Peyer's patch (tissue), 4 donors: Measurements from ENCODE around the gene UTY. TPM values are rescaled to one million over a fixed set of nuclear protein-coding genes. Genes with fewer than 3 reads are reported as not detected.

Source experiments
- DNase-seq, 3 donors: peaks; one replicate each; pipeline ENCODE4 v3.0.0-alpha.2; 2017 to 2019
- H3K27ac ChIP-seq, 4 donors: fragments of 200-600 bp; sonication (generic); one replicate each; pipeline ENCODE4 v1.5.1; 2016 to 2019
- H3K27me3 ChIP-seq, 2 donors: fragments of 200-600 bp; sonication (generic); one replicate each; pipeline ENCODE4 v1.5.1; 2019
- H3K36me3 ChIP-seq, 3 donors: fragments of 200-600 bp; sonication (generic); one replicate each; pipeline ENCODE4 v1.5.1; 2016 to 2019
- H3K4me1 ChIP-seq, 4 donors: fragments of 200-600 bp; sonication (generic); one replicate each; pipeline ENCODE4 v1.5.1; 2016 to 2019
- H3K4me3 ChIP-seq, 4 donors: fragments of 200-600 bp; sonication (generic); 1 replicate in 3 of 4; 2 replicates in 1 of 4; pipeline ENCODE4 v1.5.1; 2016 to 2019; ENCODE audit warnings: mild to moderate bottlenecking in 1 of 4
- H3K9me3 ChIP-seq, 4 donors: fragments of 200-600 bp; sonication (generic); one replicate each; pipeline ENCODE4 v1.5.1; 2016 to 2019; ENCODE audit warnings: mild to moderate bottlenecking in 1 of 4
- POLR2A ChIP-seq, 2 donors: fragments of 450-650 bp; IDR thresholded peaks; one replicate each; pipeline ENCODE4 v1.5.1; 2017; ENCODE audit warnings: antibody characterized with exemption in 2 of 2, mild to moderate bottlenecking in 2 of 2, moderate library complexity in 2 of 2
- total RNA-seq, 4 donors: library from RNA; depleted of rRNA; stranded (reverse); fragments of >200 nt; gene quantifications; one replicate each; pipeline ENCODE4 v1.1.0, GENCODE V29; 2016
- TF ChIP-seq, protein P1 (sequence below), 6 experiments: fragments of 450-650 bp in 4 of 6; fragments of 200-600 bp in 2 of 6; sonication (generic) in 1 of 6; IDR thresholded peaks; one replicate each; pipeline ENCODE4 v1.5.1; 2017 to 2019; ENCODE audit warnings: antibody characterized with exemption in 6 of 6, mild to moderate bottlenecking in 3 of 6, moderate library complexity in 1 of 6

The UTY gene
- total RNA-seq, 4 donors from 2014 or later: 0.13 to 49.9 (median 46.3) TPM; not detected in 1

GRCh38 chrY:13363641-13364040, 116.2 kb downstream of the UTY start:
- TF ChIP-seq, protein P1, sequence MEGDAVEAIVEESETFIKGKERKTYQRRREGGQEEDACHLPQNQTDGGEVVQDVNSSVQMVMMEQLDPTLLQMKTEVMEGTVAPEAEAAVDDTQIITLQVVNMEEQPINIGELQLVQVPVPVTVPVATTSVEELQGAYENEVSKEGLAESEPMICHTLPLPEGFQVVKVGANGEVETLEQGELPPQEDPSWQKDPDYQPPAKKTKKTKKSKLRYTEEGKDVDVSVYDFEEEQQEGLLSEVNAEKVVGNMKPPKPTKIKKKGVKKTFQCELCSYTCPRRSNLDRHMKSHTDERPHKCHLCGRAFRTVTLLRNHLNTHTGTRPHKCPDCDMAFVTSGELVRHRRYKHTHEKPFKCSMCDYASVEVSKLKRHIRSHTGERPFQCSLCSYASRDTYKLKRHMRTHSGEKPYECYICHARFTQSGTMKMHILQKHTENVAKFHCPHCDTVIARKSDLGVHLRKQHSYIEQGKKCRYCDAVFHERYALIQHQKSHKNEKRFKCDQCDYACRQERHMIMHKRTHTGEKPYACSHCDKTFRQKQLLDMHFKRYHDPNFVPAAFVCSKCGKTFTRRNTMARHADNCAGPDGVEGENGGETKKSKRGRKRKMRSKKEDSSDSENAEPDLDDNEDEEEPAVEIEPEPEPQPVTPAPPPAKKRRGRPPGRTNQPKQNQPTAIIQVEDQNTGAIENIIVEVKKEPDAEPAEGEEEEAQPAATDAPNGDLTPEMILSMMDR (IDR thresholded peaks at IDR 0.05): no peak
- no peak for TF ChIP-seq POLR2A (IDR thresholded peaks at IDR 0.05)
- Histone ChIP-seq H3K9me3 (no peaks in the 10 kb centered on the region), H3K27ac (no peak overlapping the region), H3K36me3 (peaks cover 0 to 7% (median 0%) of the 10 kb centered on the region in 3 donors), H3K4me1 (no peaks in the 10 kb centered on the region), H3K27me3 (no peaks in the 10 kb centered on the region), H3K4me3 (no peak overlapping the region)
- no peak for DNase-seq

DNA sequence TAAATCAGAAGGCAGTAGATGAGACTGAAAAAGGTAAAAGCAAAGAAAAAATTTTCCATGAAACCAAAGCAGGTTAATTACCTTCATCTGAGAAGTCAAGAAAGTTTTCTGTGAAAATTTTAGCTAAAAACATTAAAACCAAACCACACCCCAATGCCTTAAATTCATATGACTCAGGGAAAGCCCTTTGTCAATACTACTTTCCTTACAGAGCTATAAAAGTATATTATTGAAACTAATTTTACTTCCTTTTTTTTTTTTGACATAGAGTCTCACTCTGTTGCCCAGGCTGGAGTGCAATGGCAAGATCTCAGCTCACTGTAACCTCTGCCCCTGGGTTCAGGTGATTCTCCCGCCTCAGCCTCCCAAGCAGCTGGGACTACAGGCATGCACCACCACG, 117.2 kb downstream of the UTY start:
- H3K27ac ChIP-seq: no peak overlapping the region

GRCh38 chrY:13361656-13362636, 117.9 kb downstream of the UTY start:
- no peak for DNase-seq
- H3K9me3 ChIP-seq: no peaks in the 10 kb centered on the region

More for the DNA sequence above, 117.2 kb downstream of the UTY start:
- Histone ChIP-seq H3K9me3 (no peaks in the 10 kb centered on the region), H3K27me3 (no peaks in the 10 kb centered on the region), H3K4me3 (no peak overlapping the region), H3K4me1 (no peaks in the 10 kb centered on the region), H3K36me3 (peaks cover 0 to 7% (median 0%) of the 10 kb centered on the region in 3 donors)
- no peak for DNase-seq
- no peak for TF ChIP-seq POLR2A (IDR thresholded peaks at IDR 0.05)
- TF ChIP-seq, protein P1 (IDR thresholded peaks at IDR 0.05): no peak

DNA sequence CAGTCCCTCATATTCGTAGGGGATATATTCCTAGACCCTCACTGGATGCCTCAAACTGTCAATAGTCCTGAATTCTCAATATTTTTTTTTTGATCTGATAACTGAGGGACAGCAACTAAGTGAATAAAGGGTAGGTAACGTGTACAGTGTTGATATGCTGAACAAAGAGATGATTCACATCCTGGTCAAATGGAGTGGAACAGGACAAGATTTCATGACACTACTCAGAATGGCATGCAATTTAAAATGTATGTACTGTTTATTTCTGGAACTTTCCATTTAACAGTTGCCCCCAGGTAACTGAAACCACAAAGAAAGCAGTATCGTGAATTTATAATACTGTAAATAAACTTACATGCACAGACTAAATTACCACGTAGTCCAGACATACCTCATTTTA, 128.4 kb downstream of the UTY start:
- DNase-seq: no peak
- Histone ChIP-seq H3K36me3 (peaks cover 0 to 29% (median 0%) of the 10 kb centered on the region in 3 donors), H3K27me3 (no peaks in the 10 kb centered on the region), H3K4me3 (no peak overlapping the region), H3K27ac (no peak overlapping the region), H3K4me1 (no peaks in the 10 kb centered on the region), H3K9me3 (no peaks in the 10 kb centered on the region)
- TF ChIP-seq POLR2A (IDR thresholded peaks at IDR 0.05): no peak
- TF ChIP-seq, protein P1 (IDR thresholded peaks at IDR 0.05): no peak

More at GRCh38 chrY:13361656-13362636, 117.9 kb downstream of the UTY start:
- no peaks in the 10 kb centered on the region for H3K27me3 ChIP-seq
- no peak overlapping the region for H3K27ac ChIP-seq
- H3K4me1 ChIP-seq: no peaks in the 10 kb centered on the region
- no peak overlapping the region for H3K4me3 ChIP-seq
- TF ChIP-seq POLR2A (IDR thresholded peaks at IDR 0.05): no peak
- TF ChIP-seq, protein P1 (IDR thresholded peaks at IDR 0.05): no peak
- H3K36me3 ChIP-seq: peaks cover 0 to 7% (median 0%) of the 10 kb centered on the region in 3 donors

DNA sequence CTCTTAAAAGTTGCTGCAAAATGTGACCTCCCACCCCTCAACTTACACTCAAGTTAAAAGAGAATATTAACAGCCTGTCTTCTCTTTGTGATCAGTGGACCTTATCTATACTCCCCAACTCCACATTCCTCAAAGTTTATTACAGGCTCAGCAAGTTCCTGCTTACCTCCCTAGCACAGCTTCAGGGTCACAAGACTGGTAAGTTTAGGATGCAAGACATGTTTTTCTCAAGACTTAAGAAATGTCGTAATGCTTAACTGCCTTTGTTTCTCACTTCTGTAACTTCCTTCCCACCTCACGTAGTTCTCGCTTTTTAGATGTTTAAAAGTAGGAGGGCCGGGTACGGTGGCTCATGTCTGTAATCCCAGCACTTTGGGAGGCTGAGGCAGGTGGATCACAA, 132.7 kb downstream of the UTY start:
- Histone ChIP-seq H3K27me3 (no peaks in the 10 kb centered on the region), H3K4me1 (no peaks in the 10 kb centered on the region), H3K36me3 (no peaks in the 10 kb centered on the region), H3K9me3 (no peaks in the 10 kb centered on the region), H3K4me3 (no peak overlapping the region), H3K27ac (no peak overlapping the region)
- DNase-seq: no peak
- TF ChIP-seq POLR2A (IDR thresholded peaks at IDR 0.05): no peak
- TF ChIP-seq, protein P1 (IDR thresholded peaks at IDR 0.05): no peak
